Stimulated activated CD8-positive, alpha-beta memory T cell treated with anti-CD3 and anti-CD28 coated beads, Interleukin-2, amount 100 ng/mL, for 1 hour (primary cell): ENCODE data around the gene NEU2.
"Not testable (repeated sequence)": the region's sequence is repeated elsewhere in the genome, so short reads cannot be mapped to it uniquely, and the experiment has no call there.

Source experiments
- DNase-seq, 2 donors: peaks; one replicate each; pipeline ENCODE4 v3.0.0-alpha.2; 2020; ENCODE audit warnings: low read depth in 2 of 2

Gene NEU2

GRCh38 chr2:233010569-233011267 lies 21.8 kb upstream of the NEU2 start:
- DNase-seq = no peak

GRCh38 chr2:233011268-233011650 lies 21.2 kb upstream of the NEU2 start:
- no peak for DNase-seq

GRCh38 chr2:233011702-233012131 lies 20.8 kb upstream of the NEU2 start:
- no peak for DNase-seq

GRCh38 chr2:233012301-233012971 lies 20.0 kb upstream of the NEU2 start:
- no peak for DNase-seq

- no peak for DNase-seq
Measured at GRCh38 chr2:233013027-233013461, 19.4 kb upstream of the NEU2 start, which contains the start of gene NGEF. Gene NGEF (minus strand): TSS chr2:233013256. CDS start chr2:232974890, 38,366 bp downstream.

- no peak for DNase-seq
Measured at GRCh38 chr2:233013650-233014049, 18.8 kb upstream of the NEU2 start.

GRCh38 chr2:233015019-233015645 lies 17.3 kb upstream of the NEU2 start:
- DNase-seq = no peak

GRCh38 chr2:233017947-233018346 lies 14.5 kb upstream of the NEU2 start:
- DNase-seq = no peak

GRCh38 chr2:233019610-233020009 lies 12.9 kb upstream of the NEU2 start:
- DNase-seq = not testable (repeated sequence)

GRCh38 chr2:233020454-233020853 lies 12.0 kb upstream of the NEU2 start:
- no peak for DNase-seq

- no peak for DNase-seq
Measured at GRCh38 chr2:233021771-233022170, 10.7 kb upstream of the NEU2 start.

GRCh38 chr2:233022561-233022960 lies 9.9 kb upstream of the NEU2 start:
- no peak for DNase-seq

- no peak for DNase-seq
Measured at GRCh38 chr2:233023007-233023760, 9.3 kb upstream of the NEU2 start.

GRCh38 chr2:233023761-233024410 lies 8.6 kb upstream of the NEU2 start:
- no peak for DNase-seq

- DNase-seq = no peak
Measured at GRCh38 chr2:233025706-233026105, 6.8 kb upstream of the NEU2 start.

GRCh38 chr2:233026198-233026813 lies 6.2 kb upstream of the NEU2 start:
- DNase-seq = no peak

GRCh38 chr2:233029321-233029720 lies 3.2 kb upstream of the NEU2 start:
- DNase-seq = no peak

GRCh38 chr2:233031556-233032500 lies 644 bp upstream of the NEU2 start:
- DNase-seq = no peak

GRCh38 chr2:233033672-233034071 lies 1.2 kb downstream of the NEU2 start:
- DNase-seq = no peak
